GM12801 (cell line): Measurements from ENCODE around the gene HEMGN.

Source experiments
- CTCF ChIP-seq: IDR thresholded peaks from one replicate; pipeline ENCODE4 v1.5.1; 2011; ENCODE audit warnings: control low read depth; ENCODE audit not compliant: insufficient read length; ENCODE audit errors: extremely low read depth

The HEMGN gene

DNA sequence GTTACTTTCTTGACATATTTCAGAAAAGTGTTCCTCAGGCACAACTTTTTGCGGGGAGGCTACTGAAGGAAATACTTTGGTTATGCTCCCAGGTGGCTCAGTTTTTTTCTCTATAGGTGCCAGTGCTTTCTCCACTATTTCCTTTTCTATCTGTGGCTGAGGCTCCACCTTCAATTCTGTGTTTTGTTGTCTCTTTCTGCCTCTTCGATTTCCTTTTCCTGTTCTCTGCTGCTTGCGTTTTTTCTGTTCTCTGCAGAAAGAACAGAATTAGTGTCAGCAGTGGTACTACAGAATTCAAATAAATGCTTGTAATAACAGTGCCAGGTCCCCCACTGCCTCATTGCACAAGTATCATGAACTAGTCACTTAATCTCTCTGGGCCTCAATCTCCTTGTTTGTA, 7.0 kb downstream of the HEMGN start:
- TF ChIP-seq CTCF: no peak

DNA sequence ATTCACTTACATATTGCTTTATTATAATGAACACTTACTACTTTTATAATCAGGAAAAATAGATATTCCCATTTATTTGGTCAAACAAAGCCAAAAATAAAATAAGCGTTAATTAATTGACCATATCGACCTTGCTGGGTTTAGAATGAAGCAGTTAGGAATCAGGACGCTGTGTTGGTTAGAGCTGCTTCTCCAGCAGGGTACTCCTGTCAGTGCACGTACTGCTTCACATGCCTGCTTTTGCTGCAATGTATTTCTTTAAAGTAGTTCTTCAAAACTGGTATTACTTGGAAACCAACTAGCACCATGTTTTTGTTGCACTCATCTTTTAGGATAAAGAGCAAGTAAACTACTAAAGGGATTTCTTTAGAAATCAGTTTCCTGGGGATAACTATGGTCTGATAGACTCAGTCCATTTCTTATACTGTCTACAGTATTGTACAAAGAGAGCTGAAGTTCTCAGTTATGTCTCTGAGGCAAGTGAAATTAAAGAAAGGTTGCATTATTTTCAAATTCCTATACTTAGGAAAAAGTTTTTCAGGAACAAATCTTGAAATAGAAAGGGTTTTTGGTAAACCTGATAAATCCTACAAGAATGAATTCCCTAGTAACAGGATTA, 8.9 kb downstream of the HEMGN start:
- no peak for TF ChIP-seq CTCF

GRCh38 chr9:97925497-97926334, 12.3 kb downstream of the HEMGN start:
- no peak for TF ChIP-seq CTCF

- no peak for TF ChIP-seq CTCF
Observed at GRCh38 chr9:97924386-97924785, 13.6 kb downstream of the HEMGN start.

- no peak for TF ChIP-seq CTCF
Observed at GRCh38 chr9:97923529-97924108, 14.4 kb downstream of the HEMGN start.

DNA sequence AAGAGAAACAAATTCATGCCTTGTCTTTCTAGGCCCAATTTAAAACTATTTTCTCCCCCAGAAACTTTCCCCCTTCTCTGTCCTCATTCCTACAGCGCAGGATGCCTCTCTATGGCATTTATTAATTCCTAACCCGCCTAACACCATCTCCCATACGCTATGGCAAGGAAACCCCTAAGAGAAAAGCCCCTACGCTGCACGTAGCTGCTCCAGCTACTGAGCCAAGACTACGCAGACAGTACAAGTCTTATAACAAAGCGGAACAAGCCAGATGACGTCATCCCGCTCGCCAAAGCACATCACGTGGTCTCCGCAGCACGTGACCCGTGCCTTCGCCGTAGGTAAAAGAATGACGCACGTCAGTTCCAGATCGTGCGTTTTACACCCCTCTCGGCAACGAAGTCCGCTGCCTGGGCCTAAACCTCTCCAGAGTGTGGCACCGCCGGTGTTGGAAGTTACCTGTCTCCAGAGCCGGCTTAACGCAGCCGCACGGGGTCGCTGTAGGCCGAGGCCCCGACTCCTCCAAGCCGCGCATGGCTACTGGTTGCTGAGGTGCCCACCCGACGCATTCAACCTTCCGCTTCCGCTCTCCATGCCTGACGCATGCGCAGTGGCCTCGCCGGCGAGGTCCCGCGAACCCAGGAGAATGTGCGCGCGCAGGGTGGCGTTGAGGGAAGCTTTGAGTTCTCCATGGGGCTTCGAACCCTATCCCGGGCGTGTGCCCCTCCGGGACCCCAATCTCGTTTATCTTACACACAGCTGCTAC, 15.8 kb downstream of the HEMGN start, which contains the start of gene TRMO:
TRMO (minus strand) TSS at position 542 of the 766 bp plus-strand sequence; CDS start at position 535, 7 bp downstream.
- TF ChIP-seq CTCF: no peak
